Pancreas (tissue), 10 donors: Measurements from ENCODE around the gene PIGQ. TPM values are rescaled to one million over a fixed set of nuclear protein-coding genes. Genes with fewer than 3 reads are reported as not detected.

Source experiments
- ATAC-seq, 4 donors: fragments of 200-7000 bp; cut with Tn5 transposase; one replicate each; pipeline versions ENCODE4 v1.8.0 to v1.9.1; 2020; ENCODE audit warnings: mild to moderate bottlenecking in 4 of 4, moderate library complexity in 4 of 4
- DNase-seq, 6 donors: peaks; one replicate each; pipeline ENCODE4 v3.0.0-alpha.2; 2020
- FAIRE-seq: peaks from 2 replicates; lab custom pipeline; 2012; peaks lifted over from hg19 to GRCh38; lab: Jason Lieb, UNC
- H3K27ac ChIP-seq, 4 donors: fragments of 200-600 bp; sonication (generic); 1 replicate in 3 of 4; 2 replicates in 1 of 4; pipeline versions ENCODE4 v1.5.0 to v1.8.0; 2020
- H3K27me3 ChIP-seq, 4 donors: fragments of 200-600 bp; one replicate each; pipeline ENCODE4 v1.8.0; 2021
- H3K36me3 ChIP-seq, 3 donors: fragments of 200-600 bp; sonication (generic) in 1 of 3; one replicate each; pipeline versions ENCODE4 v1.5.0 to v1.8.0; 2020 to 2021
- H3K4me1 ChIP-seq, 3 donors: fragments of 200-600 bp; one replicate each; pipeline ENCODE4 v1.8.0; 2021
- H3K4me3 ChIP-seq, 4 donors: fragments of 200-600 bp; sonication (generic) in 2 of 4; one replicate each; pipeline versions ENCODE4 v1.5.0 to v1.8.0; 2020 to 2021
- H3K9me3 ChIP-seq, 4 donors: fragments of 200-600 bp; one replicate each; pipeline ENCODE4 v1.8.0; 2021
- WGBS, 2 donors: extraction: QIAGEN DNeasy Blood & Tissue Kit; methylation state at CpG; one replicate each; pipeline ENCODE4 v1.1.7; 2013; 5-methylcytosine and 5-hydroxymethylcytosine counted together
- intact Hi-C, 3 donors: fragments of 100-400 bp; cut with DNase I; formaldehyde crosslinking; loops; one replicate each; pipeline versions ENCODE4 v1.11.1 to v1.14.2; 2022
- polyA plus RNA-seq, 2 donors: library from polyadenylated mRNA; stranded (reverse); fragments of 200-250 nt; gene quantifications; one replicate each; pipeline ENCODE4 v1.2.3, GENCODE V29; 2013
- total RNA-seq, 6 donors: library from RNA; stranded (reverse); fragmentation: NEBNext Ultra II Directional in 4 of 6; extraction: Animal tissue kit (Norgen Biotek cat#: 25700) in 4 of 6; gene quantifications; one replicate each; pipeline versions ENCODE4 v1.2.1 to v1.2.4, GENCODE V29; 2021 to 2023
- TF ChIP-seq, protein P1 (sequence below), 4 donors: fragments of 200-600 bp; sonication (generic) in 3 of 4; IDR thresholded peaks; one replicate each; pipeline versions ENCODE4 v1.5.0 to v1.8.0; 2021; ENCODE audit warnings: antibody characterized with exemption in 4 of 4
- donor health status: healthy with polysubstance abuse.
- donor health status: DM: no; HTN: no; CAD: no; lungs with moderate emphysema.
- donor health status: DM: no; HTN: no; CAD: no.
- donor health status: control.
- donor health status: control.
- donor health status: Bipolar disorder and iron deficiency.
- donor health status: DM: yes; HTN: yes; CAD: no.
- donor health status: DM: no; HTN: no; CAD: no.
- donor health status: DM: no; HTN: no; CAD: no.
- donor health status: DM: yes; HTN: yes; CAD: no.

PIGQ gene
- total and polyA plus RNA-seq, 8 donors: 29.7 to 165 (median 43.6) TPM

DNA sequence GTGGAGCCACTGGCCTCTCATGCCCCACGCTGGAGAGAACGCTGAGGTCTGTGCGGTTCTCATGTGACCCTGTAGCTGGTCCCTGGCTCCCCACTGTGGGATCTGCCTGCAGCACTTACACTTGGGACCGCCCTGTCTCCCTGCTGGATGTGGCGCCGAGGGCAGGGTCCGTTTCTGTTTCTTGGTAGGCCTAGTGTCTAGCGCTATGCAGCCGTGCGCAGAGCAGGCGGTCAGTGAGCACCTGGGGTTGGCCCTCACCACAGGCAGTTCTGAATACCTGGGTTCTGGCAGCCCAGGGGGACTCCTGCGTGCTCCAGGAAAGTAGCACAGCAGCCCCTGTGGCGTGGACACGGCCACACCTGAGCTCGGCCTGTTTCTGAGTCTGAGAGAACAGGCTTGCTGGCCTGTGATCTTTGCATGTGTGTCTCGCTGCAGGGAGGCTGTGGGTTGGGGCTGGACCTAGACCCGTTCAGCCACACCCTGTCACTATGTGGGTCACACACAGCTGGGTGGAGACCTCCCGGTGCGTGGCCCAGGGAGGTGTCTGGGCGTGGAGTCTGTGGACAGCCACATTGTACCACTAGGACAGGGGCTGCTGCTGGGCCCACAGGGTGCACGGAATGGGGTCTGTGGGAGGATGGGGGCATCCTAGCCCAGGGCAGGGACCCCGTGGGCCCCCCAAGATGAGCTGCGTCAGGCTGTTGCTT is 39.5 kb upstream of the PIGQ start:
- Histone ChIP-seq H3K36me3 (no peaks in the 10 kb centered on the region), H3K4me3 (no peak overlapping the region), H3K27ac (no peak overlapping the region), H3K9me3 (no peaks in the 10 kb centered on the region), H3K27me3 (no peaks in the 10 kb centered on the region), H3K4me1 (peaks cover 32 to 42% (median 34%) of the 10 kb centered on the region in 3 donors)
- 70 to 72% methylated on average over 22 to 23 of the region's 23 CpGs for WGBS, 2 donors
- no peak for FAIRE-seq
- TF ChIP-seq, protein P1, sequence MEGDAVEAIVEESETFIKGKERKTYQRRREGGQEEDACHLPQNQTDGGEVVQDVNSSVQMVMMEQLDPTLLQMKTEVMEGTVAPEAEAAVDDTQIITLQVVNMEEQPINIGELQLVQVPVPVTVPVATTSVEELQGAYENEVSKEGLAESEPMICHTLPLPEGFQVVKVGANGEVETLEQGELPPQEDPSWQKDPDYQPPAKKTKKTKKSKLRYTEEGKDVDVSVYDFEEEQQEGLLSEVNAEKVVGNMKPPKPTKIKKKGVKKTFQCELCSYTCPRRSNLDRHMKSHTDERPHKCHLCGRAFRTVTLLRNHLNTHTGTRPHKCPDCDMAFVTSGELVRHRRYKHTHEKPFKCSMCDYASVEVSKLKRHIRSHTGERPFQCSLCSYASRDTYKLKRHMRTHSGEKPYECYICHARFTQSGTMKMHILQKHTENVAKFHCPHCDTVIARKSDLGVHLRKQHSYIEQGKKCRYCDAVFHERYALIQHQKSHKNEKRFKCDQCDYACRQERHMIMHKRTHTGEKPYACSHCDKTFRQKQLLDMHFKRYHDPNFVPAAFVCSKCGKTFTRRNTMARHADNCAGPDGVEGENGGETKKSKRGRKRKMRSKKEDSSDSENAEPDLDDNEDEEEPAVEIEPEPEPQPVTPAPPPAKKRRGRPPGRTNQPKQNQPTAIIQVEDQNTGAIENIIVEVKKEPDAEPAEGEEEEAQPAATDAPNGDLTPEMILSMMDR (IDR thresholded peaks at IDR 0.05): no peak
- ATAC-seq: no peak
- intact Hi-C loops: no loop called here
- peak in 1 of 6 donors; percentile 40 for DNase-seq

- DNase-seq (no peak), FAIRE-seq (no peak), ATAC-seq (no peak)
- intact Hi-C loops: no loop called here
- Histone ChIP-seq H3K27ac (no peak overlapping the region), H3K36me3 (no peaks in the 10 kb centered on the region), H3K9me3 (no peaks in the 10 kb centered on the region), H3K27me3 (no peaks in the 10 kb centered on the region), H3K4me3 (no peak overlapping the region), H3K4me1 (peaks cover 24 to 34% (median 25%) of the 10 kb centered on the region in 3 donors)
- WGBS, 2 donors: 52 to 56% methylated on average over 16 of the region's 16 CpGs
- TF ChIP-seq, protein P1 (IDR thresholded peaks at IDR 0.05): no peak
These were observed 38.2 kb upstream of the PIGQ start for GRCh38 chr16:531494-532125.

GRCh38 chr16:533391-534123 is 36.2 kb upstream of the PIGQ start:
- WGBS, 2 donors: 10 to 16% methylated on average over 28 to 30 of the region's 30 CpGs
- no peaks in the 10 kb centered on the region for H3K9me3 ChIP-seq
- FAIRE-seq: no peak
- no peaks in the 10 kb centered on the region for H3K27me3 ChIP-seq
- no peaks in the 10 kb centered on the region for H3K36me3 ChIP-seq
- peak overlapping the region in 3 of 4 donors; percentile 0 to 38 (median 15) for H3K4me3 ChIP-seq
- ATAC-seq: peak; percentile 76 to 88 (median 85)
- peaks cover 24 to 34% (median 25%) of the 10 kb centered on the region in 3 donors for H3K4me1 ChIP-seq
- TF ChIP-seq, protein P1 (IDR thresholded peaks at IDR 0.05): no peak
- peak; percentile 80 to 93 (median 84) for DNase-seq
- intact Hi-C loops: no loop called here
- peak overlapping the region; percentile 60 to 79 (median 70) for H3K27ac ChIP-seq

DNA sequence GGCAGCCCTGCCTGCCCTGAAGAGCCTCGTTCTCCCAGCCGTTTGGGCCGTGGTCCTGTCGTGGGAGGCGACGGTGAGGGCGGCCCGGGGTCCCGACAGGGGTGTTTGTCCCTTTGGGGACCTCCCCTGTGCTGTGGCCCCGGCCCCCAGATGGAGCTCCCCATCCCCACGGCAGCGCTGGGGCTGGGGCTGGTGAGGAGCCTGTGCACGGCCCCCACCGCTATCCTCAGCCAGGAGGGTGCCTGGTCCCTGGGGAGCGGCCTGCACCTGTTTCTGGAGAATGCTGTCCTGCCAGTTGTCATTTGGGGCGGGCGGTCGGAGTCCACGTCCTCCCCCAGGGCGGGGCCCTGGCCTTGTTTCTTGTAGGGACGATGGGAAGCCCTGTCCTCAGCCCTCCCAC is 35.6 kb upstream of the PIGQ start:
- no peaks in the 10 kb centered on the region for H3K27me3 ChIP-seq
- H3K27ac ChIP-seq: peak overlapping the region; percentile 60 to 79 (median 70)
- no peaks in the 10 kb centered on the region for H3K9me3 ChIP-seq
- intact Hi-C loops: no loop called here
- DNase-seq (peak in 2 of 6 donors; percentile 57 to 68), FAIRE-seq (no peak), ATAC-seq (peak; percentile 45 to 73 (median 55))
- peaks cover 22 to 33% (median 23%) of the 10 kb centered on the region in 3 donors for H3K4me1 ChIP-seq
- no peaks in the 10 kb centered on the region for H3K36me3 ChIP-seq
- TF ChIP-seq, protein P1 (IDR thresholded peaks at IDR 0.05): no peak
- 15 to 16% methylated on average over 18 to 21 of the region's 21 CpGs for whole genome bisulfite sequencing, 2 donors
- H3K4me3 ChIP-seq: peak overlapping the region in 3 of 4 donors; percentile 0 to 38 (median 15)
